Measurements from ENCODE around the gene JAK1.
"Not testable (repeated sequence)": the region's sequence is repeated elsewhere in the genome, so short reads cannot be mapped to it uniquely, and the experiment has no call there.

The JAK1 gene

GRCh38 chr1:64829411-64830029 is 136.8 kb downstream of the JAK1 start:
- no peak for DNase-seq

- no peak for DNase-seq
These were observed 137.5 kb downstream of the JAK1 start for GRCh38 chr1:64828829-64829228.

- DNase-seq, result no peak
These were observed 139.4 kb downstream of the JAK1 start for GRCh38 chr1:64826991-64827390.

- peak; percentile 41 for DNase-seq
These were observed 142.5 kb downstream of the JAK1 start for GRCh38 chr1:64823691-64824476.

- DNase-seq, result no peak
These were observed 143.7 kb downstream of the JAK1 start for GRCh38 chr1:64822621-64823020.

GRCh38 chr1:64820572-64820971 is 145.8 kb downstream of the JAK1 start:
- not testable (repeated sequence) for DNase-seq

GRCh38 chr1:64817364-64817763 is 149.0 kb downstream of the JAK1 start:
- DNase-seq, result not testable (repeated sequence)

- no peak for DNase-seq
These were observed 151.9 kb downstream of the JAK1 start for GRCh38 chr1:64814427-64814826.

- no peak for DNase-seq
These were observed 155.2 kb downstream of the JAK1 start for GRCh38 chr1:64811131-64811530.

- DNase-seq, result no peak
These were observed 156.3 kb downstream of the JAK1 start for GRCh38 chr1:64810001-64810400.

GRCh38 chr1:64809309-64809708 is 157.0 kb downstream of the JAK1 start:
- DNase-seq, result no peak

GRCh38 chr1:64801851-64802523 is 164.4 kb downstream of the JAK1 start:
- no peak for DNase-seq

- DNase-seq, result no peak
These were observed 167.5 kb downstream of the JAK1 start for GRCh38 chr1:64798872-64799271.

GRCh38 chr1:64790832-64791487 is 175.4 kb downstream of the JAK1 start:
- no peak for DNase-seq

Data from GDM1 (cell line).